T follicular helper cell (primary cell): ENCODE results near the gene UST.
A peak's percentile ranks its signal among the peaks of the same experiment; 100 is the strongest.
"Not testable (repeated sequence)": the region's sequence is repeated elsewhere in the genome, so short reads cannot be mapped to it uniquely, and the experiment has no call there.

Experiments
- DNase-seq: peaks from one replicate; pipeline ENCODE4 v3.0.0-alpha.2; 2020; ENCODE audit warnings: low read depth

Gene UST

DNA sequence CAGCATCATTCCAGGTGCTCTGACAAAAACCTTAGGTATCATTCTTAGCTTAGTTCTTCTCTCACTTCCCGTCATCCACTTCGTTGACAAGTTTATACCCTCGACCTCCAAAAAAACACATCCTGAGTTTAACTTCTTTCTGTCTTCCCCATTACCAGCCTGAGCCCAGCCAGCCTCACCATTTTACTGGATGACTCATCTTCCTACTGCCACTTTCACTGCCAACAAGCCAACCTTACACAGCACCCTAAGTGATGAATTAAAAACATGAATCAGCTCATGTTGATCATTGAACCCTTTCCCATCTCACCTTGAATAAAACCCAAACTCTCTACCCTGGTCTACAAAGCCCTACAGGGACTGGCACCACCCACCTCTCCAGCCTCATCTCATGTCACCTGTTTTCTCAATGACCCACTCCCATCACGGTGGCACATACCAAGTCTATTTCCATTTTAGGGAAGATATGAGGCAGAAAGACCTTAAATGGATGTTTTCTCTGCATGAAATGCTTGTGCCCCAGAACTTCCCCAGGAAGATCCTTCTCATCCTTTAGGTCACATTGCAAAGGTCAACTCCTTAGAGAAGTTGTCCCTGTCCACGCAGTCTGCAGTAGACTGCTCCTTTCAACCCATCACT, 9.9 kb upstream of the UST start:
- DNase-seq = no peak

- no peak for DNase-seq
These were observed 9.0 kb upstream of the UST start for GRCh38 chr6:148737806-148738205.

GRCh38 chr6:148738946-148739821, 7.6 kb upstream of the UST start:
- DNase-seq = no peak

GRCh38 chr6:148739822-148740128, 7.1 kb upstream of the UST start:
- no peak for DNase-seq

DNA sequence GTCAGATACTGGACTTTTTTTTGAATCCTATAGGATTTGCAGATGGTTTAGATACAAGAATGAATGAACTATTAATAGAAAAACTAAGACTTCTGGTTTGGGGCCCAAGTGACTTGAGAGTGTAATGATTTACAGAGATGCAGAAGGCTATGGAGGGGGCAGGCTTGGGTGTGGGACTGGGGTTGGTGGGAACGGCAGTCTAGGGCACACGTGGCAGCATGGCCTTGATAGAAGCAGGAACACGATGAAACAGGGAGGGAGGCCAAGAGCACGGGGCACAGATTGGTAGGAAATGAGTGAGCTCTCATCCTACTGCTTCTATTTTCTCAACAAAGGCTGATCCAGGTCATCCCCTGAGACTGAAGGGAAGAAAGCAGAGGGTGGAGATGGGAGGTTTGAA, 3.4 kb upstream of the UST start:
- DNase-seq = no peak

GRCh38 chr6:148745926-148746325, 904 bp upstream of the UST start:
- no peak for DNase-seq

- DNase-seq = peak; percentile 21
These were observed 278 bp downstream of the UST start for GRCh38 chr6:148747145-148747470.

DNA sequence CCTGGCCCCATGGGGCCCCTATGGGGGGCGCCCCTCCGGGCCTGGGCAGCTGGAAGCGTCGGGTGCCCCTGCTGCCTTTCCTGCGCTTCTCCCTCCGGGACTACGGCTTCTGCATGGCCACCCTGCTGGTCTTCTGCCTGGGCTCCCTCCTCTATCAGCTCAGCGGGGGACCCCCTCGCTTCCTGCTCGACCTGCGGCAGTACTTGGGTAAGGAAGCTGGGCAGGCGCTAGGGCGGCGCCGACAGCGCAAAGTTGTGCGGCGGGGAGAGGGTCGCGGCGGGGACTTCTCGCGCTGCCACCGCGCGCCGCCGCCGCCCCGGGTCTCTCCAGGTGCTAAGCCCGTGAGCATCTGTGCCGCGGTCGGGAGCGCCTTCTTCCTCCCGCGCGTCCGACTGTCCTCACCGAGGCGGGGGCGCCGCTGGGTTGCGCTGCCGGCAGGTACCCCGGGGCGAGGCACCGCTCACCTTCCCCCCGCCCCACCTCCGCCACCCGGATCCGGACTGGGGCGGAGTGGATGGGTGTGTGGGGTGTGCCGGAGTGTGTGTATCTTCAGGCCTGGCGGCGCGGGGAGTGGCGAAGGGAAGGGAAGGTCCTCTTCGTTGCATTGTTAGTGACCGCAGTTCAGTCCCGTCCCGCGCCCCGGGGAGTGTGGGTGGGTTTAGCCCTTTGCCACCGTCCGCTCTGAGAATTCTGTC, 788 bp downstream of the UST start:
- peak; percentile 66 for DNase-seq

GRCh38 chr6:148749674-148750073, 2.8 kb downstream of the UST start:
- DNase-seq = no peak

GRCh38 chr6:148750838-148751792, 4.3 kb downstream of the UST start:
- DNase-seq = no peak

GRCh38 chr6:148751793-148752170, 5.0 kb downstream of the UST start:
- DNase-seq = no peak

- not testable (repeated sequence) for DNase-seq
These were observed 8.5 kb downstream of the UST start for GRCh38 chr6:148755379-148755778.

DNA sequence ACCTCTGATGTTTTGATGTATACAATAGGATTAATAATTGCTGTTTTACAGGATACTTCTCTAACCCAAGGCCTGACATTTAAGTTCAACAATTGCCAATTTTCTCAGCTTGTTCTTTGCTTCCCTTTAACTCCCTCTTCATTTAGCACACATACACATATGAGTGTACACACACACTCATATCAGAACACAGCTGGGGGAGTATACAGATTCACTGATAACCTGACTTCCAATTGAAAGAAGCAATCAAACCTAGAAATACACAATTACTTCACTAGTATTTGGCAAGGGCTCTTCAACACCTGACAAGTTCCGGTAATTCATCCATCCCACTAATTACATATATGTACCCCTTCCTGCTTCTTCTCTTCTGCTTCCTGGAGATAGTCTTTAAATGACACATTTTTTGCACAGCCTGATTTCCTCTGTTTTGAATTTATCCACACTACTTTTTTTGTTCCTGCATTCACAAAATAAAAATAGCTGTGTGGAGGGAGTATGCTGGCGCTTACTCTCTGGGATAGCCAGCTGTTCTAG, 11.2 kb downstream of the UST start:
- no peak for DNase-seq

GRCh38 chr6:148758492-148758891, 11.7 kb downstream of the UST start:
- DNase-seq = peak; percentile 33

DNA sequence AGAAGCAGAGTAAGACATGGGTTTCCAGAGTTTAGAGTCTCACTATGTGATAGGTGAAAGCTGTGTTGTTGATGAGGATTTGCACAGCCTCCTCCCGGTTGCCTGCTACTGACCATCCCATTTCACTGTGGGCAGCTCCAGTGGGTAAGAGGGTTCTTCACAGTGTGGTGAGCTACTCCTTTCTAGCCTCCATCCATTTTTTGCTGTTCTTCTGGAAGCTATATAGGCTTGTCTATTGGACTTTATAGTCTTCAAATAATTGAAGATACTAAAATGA, 13.4 kb downstream of the UST start:
- DNase-seq = no peak

DNA sequence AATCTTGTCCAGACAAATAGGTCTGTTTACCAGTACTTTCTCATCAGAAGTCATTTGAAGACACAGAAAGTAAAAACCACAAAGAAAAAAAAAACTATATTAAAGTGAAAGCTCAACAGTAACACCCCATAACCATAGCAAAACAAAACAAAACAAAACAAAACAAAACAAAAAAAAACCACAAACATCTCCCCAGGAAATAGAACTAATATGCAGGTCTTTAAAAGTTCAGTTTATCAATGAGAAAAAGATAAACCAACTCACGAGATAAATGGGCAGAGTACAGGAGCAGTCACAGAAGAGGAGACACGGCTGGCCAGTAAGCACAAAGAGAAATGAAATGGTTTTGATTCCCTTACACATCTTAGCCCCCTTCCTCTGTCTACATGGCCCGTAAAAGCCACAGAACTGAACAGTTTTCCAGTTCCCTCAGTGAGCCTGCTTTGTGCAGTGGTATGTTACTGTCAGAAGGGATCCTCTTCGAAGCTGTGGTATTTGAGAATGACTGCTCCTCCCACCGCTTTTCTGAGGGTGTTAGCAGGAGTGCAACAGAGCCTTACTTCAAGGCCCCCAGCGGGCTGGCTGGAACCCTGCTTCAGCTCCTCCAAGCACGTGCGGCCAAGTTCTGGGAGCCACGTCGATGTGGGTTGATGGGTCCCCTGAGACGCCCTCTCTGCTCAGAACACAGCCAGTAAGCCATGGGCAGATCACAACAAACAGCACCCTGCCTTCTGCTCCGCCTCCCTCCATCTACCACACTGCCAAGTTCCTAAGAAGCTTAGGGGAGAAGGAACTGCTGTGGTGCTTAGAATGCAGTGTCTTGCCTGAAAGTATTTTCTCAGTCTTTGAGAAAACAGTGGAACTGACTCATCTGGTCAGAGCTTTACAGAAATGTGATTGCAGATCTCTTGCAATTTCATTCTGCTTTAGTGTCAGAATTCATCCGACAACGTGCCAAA, 14.0 kb downstream of the UST start:
- peak; percentile 44 for DNase-seq

GRCh38 chr6:148761527-148762011, 14.7 kb downstream of the UST start:
- peak; percentile 23 for DNase-seq

DNA sequence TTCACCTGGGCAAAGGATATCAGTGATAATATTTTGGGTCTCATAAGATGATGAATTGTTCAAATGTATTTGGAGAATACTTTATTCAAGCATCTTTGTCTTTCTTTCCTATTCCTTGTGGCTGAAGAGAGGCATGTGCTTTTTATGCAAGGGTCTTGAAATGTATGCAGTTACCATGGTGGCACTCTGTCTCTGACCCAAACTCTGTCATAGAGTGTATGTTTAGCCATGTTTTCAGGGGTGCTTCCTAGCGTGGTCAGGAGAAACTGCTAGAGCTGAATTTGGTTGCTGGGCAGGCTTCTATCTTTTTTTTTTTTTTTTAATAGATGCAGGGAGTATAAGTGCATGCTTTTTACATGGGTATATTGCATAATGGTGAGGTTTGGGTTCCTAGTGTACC, 15.4 kb downstream of the UST start:
- DNase-seq = no peak

- DNase-seq = not testable (repeated sequence)
These were observed 17.6 kb downstream of the UST start for GRCh38 chr6:148764259-148765020.
